Stimulated activated CD4-positive, alpha-beta T cell treated with anti-CD3 and anti-CD28 coated beads, Interleukin-4, amount 100 ng/mL, for 4 hours (primary cell): ENCODE measurements around the gene TOMM20.
"Not testable (repeated sequence)": the region's sequence is repeated elsewhere in the genome, so short reads cannot be mapped to it uniquely, and the experiment has no call there.

Source experiments
- DNase-seq, 2 experiments: peaks; one replicate each; pipeline ENCODE4 v3.0.0-alpha.2; 2020

TOMM20 gene

DNA sequence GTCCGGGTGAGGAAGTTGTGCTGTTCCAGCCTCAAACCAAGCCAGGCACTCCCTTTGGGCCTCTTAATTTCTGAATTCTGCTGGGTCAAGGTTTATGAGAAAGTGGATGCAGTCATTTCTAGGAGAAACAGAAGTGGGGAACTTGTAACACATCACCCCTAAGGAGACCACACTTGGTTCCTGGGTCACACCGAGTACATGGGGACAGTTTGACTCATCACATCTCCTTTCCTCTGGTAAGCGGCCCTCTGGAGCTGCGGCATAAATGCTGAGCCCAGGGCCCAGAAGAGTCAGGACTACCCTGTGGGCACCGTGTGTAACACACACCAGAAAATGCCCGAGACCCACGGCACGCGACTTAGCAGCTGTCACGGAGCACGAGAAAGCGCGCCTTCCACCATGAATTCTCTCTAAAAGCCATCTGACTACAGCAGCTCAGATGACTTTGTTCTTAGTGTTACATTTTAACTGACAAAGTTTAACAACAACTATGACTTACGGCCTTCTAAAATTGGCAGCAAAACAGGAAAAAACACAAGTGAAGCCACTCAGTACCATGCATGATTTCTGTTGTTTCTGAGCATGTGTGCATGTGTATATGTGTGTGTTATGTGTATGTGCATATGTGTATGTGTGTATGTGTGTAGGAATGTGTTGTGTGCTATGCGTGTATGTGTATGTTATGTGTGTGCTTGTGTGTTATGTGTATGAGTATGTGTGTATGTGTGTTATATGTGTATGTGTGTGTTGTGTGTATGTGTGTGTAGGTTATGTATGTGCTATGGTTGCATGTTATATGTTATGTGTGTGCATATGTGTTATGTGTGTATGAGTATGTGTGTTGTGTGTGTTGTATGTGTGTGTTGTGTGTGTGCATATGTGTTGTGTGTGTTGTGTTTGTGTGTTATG is 50.8 kb downstream of the TOMM20 start:
- no peak for DNase-seq

DNA sequence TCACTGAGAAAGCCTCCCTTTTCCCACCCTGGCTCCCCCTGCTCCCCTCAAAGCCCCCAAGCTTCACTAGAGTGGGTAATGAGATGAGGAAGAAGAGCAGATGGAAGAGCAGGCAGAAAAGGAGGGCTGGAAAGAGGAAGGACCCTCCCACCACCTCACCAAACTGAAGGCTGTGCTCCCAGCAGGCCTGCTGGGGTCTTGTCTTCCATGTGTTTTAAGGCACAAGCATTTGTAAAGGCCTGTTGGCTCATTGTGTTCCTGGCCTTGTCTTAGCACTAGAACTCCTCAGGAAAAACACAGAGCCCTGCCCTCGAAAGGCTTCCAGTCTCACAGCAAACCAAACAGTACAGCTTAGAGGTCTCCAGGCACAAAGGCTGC is 51.5 kb downstream of the TOMM20 start:
- no peak for DNase-seq

DNA sequence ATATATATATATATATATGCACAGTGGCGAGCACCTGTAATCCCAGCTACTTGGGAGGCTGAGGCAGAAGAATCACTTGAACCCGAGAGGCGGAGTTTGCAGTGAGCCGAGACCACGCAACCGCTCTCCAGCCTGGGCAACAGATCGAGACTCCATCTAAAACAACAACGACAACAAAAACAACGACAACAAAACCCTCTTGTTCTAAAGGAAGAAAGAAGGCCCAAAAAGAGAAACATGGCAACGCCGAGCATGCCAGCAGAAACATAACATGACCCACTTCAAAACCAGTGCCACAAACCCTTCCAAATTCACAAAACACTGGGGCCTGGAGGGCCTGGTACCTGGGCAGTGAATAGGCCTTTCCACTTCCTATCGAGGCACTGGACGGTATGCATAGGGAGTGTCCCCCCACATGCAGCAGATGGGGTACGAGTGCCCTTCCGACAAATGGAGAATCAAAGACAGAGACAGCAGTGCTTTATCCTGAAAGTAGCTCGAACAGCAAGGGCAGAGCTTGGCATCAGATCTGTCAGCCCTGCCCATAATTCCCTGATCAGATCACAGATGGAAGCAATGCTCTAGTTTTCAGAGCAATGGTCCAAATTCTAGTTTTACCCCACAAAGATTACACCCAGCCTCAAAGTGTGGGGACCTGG is 52.0 kb downstream of the TOMM20 start:
- no peak for DNase-seq

DNA sequence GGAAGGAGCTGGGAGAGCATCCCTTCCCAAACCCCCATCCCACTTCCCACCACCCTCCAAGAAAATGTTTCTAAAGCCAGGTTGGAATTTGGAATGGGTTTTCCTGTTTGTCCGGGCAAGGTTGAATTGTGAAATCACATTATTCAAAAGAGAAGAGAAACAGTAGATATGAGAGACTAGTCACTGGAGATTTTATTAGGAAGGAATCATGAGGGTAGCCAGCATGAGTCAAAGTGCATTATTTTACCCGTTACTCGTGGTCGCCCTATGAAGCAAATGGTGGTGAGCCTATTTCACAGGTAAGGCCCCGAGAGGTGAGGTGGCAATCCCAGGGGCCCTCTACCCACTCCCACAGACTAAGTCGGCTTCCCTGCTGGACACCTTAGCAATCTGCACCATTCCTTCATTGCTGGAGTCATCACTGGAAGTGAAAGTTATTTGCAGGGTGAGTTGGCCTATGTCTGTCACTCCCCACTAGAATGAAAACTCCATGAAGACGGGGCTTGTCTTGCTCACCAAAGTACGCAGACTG is 52.8 kb downstream of the TOMM20 start:
- DNase-seq, result no peak

DNA sequence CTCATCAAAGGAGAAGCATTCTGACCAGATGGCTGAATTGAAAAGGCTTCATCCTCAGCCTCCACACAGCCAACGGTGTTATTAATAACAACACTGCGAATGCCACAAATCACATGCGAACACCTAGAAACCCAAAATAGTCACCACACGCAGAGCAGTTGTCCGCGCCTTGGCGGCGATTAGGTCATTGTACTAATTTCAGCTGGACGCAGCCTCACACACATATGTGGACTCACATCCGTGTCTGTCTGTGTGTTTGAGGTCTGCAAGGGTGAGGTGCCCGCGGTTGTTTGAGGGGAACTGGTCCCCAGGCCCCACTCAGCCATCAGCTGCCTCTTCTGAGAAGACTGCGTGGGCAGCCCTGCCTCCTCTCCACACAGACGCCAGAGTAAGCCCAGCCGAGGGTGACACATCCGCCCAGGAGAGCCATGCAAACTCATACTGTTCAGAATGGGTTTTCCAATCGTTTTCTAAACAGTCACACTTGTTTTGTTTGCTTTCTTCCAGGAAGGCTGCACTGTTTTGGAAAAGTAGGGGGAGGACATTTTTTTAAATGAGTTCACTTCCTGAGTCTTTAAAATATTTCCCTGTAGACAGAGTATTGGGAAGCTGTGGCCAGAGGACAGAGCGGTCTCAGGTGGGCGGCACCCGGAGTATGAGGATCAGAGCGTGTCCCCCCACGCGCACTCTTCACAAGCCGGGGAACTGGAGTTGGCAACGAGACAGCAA is 53.4 kb downstream of the TOMM20 start:
- peak; percentile 64 to 78 for DNase-seq

DNA sequence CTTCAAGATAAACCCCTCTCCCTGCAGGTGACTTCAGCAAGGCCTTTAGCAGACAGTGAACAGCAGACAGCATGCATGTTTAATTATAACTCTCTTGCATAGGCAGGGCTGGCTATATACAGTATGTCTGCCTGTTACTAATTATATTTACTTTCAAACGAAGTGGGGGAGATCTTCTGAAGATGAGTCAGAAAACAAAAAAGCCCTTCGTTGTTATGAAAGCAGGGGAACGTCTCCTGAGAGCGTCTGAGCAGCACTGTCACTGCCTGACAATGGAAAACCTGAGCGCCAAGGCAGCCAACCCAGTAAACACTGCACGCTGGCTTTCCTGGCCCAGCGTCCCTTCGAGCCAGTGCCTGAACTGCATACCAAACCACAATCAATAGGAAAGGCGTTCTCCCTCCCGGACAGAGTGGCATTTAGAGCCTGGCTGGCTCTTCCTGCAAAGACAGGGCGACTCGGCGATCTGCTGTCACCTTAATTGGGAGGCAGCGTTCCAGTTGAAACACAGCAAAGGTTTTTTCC is 54.1 kb downstream of the TOMM20 start:
- DNase-seq, result peak; percentile 47 to 68

DNA sequence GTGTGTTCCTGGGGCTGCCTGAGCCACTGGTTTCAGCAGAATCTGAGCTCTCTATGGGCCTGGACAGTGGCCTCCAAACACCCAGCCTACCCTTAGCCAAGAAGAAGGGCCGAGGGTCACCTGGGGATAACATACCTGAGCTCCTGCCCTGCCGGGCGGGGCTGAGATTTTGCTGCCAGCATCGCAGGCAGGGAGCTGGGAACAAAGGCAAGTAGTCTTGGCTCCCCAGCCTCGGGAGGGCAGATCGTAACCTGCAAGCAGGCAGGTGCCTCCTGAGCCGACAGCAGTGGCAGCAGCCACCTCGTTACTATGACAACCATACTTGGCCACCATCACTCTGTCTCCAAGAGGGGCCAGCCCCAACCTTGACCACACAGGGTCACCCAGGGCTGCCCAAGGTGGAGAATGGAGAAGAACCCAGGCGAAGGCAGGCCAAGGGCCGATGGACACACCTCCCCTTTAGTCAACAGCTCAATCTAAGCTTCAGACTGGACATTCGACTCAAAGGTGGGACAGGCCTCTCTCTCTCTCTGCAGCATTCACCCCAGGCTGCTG is 54.6 kb downstream of the TOMM20 start:
- no peak for DNase-seq

DNA sequence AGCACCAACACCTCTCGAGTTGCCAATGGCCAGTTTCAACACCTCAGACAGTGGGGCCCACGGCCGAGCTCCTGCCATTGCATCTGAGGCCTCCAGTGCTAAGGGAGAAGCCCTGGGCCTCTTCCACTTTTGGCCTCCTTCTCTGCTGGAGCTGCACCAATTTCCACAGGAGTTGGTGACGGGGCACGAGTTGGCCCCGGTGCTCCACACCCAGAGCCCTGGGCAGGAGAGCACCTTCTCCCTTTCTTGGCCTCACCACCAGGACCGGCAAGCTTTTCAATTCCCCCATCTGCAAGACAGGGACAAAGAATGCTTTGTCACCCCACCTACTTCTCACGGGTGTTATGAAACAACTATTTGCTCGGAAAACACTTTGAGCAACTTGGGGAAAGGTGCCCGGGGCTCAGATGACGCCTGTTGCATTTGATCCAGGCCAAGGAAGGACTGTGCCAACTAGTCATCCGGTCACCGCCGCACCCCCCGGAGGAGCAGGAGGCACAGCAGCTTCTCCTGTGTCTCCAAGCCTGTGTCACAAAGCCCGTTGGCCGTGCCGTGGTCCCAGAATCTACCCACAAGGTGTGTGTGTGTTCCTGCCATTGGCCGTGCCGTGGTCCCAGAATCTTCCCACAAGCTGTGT is 55.2 kb downstream of the TOMM20 start:
- DNase-seq, result no peak

DNA sequence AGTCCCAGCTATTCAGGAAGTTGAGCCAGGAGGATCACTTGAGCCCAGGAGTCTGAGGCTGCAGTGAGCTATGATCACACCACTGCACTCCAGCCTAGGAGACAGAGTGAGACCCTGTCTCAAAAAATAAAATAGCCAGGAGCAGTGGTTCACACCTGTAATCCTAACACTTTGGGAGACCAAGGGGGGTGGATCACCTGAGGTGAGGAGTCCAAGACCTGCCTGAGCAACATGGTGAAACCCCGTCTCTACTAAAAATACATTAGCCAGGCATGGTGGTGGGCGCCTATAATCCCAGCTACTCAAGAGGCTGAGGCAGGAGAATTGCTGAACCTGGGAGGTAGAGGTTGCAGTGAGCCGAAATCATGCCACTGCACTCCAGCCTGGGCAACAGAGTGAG is 56.1 kb downstream of the TOMM20 start:
- DNase-seq, result not testable (repeated sequence)

DNA sequence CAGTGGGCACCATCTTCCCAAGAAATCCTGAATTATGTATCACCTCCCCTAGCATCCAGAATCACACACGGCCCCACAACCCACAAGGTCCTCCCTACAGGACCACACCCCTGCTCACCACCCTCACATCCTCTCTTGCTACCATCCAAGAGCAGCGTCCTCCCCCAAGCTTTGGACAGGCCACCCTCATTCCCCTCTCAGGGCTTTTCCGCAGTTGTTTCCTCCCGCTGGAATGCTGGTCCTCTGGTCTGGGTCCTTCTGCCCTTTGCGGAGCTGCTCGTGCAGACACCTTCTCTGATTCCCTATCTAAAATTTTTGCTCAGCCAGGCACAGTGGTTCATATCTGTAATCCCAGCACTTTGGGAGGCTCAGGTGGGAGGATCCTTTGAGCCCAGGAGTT is 56.5 kb downstream of the TOMM20 start:
- no peak for DNase-seq

DNA sequence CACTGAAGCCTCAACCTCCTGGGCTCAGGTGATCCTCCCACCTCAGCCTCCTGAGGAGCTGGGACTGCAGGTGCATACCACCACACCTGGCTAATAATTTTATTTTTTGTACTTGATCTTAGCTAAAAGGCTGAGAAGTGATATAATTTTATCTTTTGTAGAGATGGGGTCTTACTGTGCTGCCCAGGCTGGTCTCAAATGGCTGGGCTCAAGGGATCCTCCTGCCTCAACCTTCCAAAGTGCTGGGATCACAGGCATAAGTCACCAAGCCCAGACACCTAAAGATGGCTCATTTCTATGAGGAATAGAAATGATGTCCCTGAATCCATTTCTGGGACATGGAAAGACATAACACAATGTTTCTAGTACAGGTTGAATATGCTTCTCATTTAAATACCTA is 57.8 kb downstream of the TOMM20 start:
- DNase-seq, result no peak

DNA sequence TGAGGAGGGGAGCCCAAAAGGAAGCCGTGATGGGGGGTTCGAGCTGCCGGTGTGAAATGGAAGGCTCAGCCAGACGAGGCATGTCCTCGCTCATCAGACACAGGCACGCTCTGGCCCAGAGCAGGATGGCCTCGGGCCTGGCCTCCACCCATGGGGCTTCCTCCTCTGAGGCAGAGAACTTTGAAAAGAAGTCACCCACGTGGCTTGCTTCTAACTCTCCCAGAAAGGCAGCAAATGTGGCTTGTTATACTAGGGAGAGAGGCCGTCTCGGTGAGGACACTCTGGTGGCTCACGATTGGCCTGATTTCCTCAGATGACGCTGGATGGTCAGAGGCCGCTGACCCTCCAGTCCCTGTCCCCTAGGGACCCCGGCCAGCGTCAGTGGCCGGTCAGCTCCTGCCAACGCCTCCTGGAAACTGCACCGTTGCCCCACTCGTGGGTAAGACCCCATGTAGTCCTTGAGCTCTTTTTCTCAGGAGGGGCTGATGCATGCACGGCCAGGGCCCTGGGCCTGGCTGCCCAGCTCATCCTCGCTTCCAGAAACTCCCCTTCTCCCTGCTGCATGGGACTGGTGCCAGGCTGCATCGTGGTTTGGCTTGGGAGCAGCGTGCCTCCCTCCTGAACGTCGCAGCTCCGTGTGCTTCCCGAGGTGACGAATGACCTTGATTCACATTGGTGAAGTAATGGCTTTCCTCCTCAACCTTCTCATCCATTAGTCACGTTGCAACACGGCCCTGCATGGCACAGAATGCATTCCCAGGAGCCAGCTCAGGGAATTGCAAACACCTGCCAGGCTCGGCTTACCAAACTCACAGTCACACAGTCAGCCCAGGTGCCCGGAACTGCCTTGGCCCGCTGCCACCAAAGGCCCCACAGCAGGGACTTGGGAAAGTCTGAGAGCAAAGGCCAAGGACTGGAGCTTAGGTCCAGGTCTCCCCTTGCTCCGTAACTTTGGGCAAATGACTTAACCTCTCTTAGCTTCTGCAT is 58.8 kb downstream of the TOMM20 start:
- no peak for DNase-seq

DNA sequence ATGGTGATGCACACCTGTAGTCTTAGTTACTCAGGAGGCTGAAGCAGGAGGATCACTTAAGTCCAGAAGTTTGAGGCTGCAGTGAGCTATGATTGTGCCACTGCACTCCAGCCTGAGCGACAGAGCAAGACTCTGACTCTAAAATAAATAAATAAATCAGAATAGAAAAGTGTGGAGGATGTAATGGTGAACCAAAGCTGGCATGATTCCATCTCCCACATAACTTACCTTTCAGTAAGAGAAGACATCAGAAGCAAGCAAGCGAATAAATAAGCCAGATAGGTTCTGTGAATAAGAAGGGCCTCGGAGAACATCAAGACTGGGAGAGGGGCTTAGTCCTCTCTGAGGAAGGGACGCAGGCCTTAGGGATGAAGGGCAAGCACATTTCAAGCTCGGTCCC is 59.5 kb downstream of the TOMM20 start:
- DNase-seq, result no peak

DNA sequence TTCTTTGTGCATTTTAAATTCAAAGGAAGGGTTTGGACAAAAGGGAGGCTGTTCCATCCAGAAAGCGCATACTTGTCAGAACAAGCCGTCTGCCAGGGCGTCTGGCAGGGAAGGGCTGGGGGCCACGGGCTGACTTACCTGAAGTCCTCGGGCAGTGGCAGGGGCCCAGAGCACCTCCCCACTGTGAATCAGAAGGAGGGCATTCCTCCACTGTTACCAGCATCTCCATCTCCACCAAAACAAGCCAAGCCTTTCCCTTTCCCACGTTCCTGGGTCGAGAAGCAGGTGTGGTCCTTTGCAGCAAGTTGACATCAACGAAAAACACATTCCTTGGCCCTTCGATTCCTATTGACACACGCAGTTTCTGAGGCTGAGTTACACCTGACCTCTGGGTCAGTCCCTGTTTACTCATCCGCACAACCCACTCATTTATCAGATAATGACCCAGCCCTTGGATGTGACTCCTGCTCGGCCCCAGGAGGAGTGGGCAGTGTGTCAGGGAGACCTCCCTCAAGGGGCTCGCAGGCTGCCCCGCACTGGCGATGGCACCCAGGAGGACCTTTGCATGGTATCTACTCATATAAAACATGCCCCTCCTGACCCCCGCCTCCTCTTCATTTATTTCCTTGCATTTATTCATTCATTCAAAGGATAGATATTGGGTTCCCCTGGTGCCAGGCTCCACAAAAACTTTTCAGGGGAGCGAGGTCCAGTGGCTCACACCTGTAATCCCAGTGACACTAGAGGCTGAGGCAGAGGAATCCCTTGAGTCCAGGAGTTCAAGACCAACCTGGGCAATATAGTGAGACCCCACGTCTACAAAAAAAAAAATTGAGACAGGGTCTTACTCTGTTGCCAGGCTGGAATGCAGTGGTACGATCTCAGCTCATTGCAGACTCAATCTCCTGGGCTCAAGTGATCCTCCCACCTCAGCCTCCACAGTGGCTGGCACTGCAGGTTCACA is 60.2 kb downstream of the TOMM20 start:
- DNase-seq, result no peak

DNA sequence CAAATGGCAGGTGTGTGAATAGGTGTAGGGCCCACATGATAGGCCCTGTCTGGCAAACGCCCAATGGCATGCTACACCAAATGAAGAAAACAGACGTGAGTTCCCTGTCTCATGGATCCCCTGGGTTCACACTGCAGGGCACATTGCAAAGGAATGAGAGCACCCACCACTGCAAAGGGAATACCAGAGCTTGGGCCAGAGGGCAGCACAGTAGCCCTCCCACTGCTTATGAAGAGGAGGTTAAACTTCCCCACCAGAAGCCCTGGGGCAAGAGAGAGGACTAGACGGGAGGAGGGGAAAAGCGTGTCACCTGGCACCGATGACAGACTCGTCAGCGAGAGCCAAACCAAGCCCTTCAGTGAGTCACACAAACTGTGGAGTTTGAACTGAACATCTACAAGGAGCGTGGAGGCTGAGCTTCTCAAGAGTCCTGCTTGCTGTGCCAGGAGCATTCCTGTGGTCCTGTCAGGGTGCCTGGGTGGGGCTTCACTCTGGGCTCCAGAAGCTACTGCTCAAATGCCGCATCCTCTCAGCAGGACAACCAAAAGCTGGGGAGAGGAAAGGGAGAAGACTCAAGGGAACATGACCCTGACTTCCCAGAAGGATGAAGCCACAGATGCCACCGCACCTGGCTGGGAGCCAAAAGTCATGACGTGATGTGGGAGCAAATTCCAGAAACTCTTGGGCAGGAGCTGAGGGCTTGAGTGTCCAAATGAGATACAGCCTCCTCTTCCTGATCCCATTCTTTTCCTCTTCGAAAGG is 61.1 kb downstream of the TOMM20 start:
- peak in 1 of 2 experiments; percentile 28 for DNase-seq

DNA sequence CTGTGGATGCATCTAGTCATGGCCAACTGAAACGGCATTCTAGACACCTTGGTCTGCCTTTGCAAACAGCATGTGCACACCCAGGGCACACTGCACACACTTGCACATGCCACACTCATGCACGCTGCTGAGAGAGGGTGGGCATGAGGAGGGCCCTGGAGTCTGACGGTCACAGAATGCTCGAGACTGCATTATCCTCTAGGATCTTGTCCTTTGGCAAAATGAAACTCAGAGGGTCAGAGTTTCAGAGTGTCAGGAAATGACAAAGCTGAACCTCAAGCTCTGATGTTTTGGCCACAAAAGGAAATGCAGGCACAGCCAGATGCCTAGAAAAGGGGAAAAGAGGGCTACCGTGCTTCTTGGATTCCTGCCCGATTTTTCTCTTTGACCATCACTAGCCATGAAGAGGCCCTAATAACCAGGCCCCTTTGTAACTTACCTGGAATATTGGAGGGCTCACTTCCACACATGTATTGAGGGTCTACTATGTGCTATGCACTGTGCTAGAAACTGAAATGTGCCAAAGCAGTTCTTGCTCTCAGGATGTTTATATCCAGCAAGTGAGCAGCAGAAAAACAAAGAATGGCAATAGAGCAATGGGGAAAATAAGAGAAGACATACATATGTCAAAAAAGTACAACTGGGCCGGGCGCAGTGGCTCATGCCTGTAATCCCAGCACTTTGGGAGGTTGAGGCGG is 65.4 kb downstream of the TOMM20 start:
- DNase-seq, result no peak

DNA sequence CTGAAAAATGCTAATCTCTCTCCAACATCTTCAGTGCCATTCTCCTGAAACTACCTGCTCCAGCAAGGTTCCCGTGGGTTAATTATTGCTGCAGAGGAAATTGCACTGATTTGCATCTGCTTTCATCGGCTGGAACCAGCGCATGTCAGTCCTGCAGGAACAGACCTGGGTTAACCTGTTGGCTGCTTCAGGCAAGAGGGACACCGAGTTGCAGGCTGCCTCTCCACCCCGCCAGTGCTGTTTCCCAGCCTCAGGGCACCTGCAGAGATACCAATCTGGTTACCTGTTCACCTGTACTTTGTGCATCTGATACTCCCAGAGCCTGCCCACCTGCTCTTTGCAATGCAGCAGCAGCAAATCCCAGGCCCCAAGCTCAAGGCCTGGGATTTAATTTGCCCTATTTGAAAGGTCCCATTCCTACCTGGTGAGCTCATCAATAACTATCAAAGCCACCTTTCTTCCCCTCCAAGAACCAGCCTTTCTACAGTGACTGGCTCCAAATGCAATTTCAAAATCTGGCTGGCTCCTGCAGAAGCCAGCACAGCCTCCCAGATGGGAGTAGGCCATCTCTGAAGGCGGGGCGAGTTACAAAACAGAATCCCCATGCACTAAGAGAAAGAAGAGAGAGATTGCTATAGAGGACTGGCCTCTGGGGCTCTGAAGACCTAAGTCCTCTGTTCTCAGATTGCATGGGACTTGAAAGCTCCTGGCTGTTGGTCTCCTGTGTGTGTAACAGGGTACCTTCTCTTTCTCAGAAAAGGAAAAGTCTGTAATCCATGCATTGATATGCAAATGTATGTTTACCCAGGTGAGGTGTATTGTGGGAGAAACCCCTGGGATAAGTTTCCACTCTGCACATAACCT is 67.8 kb downstream of the TOMM20 start:
- no peak for DNase-seq
